K562 (cell line): ENCODE measurements around the gene SERINC3. TPM values are rescaled to one million over a fixed set of nuclear protein-coding genes. Genes with fewer than 3 reads are reported as not detected.

Experiments
- ATAC-seq: fragments of 200-7000 bp; cut with Tn5 transposase; 3 replicates; pipeline ENCODE4 v1.9.1; 2020; ENCODE audit warnings: moderate library complexity
- BruUV-seq: library from RNA; stranded (reverse); fragments of 400-500 nt; replicated peaks from 2 replicates; lab custom pipeline; 2021; lab: Mats Ljungman, UMichigan
- CTCF ChIA-PET: fragments of 300-600 bp; formaldehyde crosslinking; extraction: SDS; loops from one replicate; lab custom pipeline; 2021; ENCODE audit warnings: low intra/inter-chr PET ratio; lab: Yijun Ruan, JAX
- POLR2A ChIA-PET: fragments of 300-600, 350-650 bp; sonication (Branson Sonifier 250); formaldehyde crosslinking; extraction: SDS; loops from one replicate; lab custom pipeline; 2021; ENCODE audit warnings: antibody characterized with exemption, inconsistent platforms; lab: Yijun Ruan, JAX
- DNase-seq, 4 experiments: peaks; one replicate each; pipeline versions ENCODE4 v3.0.0 to v3.0.0-alpha.2; 2011 to 2018; ENCODE audit warnings: low spot score in 3 of 4, mixed read lengths in 3 of 4; ENCODE audit errors: extremely low read depth in 1 of 4
- FAIRE-seq: peaks from 2 replicates; lab custom pipeline; 2011; peaks lifted over from hg19 to GRCh38; lab: Jason Lieb, UNC
- H2AFZ ChIP-seq: 2 replicates; pipeline ENCODE4 v1.6.0; 2011; ENCODE audit warnings: low read depth, low read length, control low read depth, inconsistent platforms
- H3K27ac ChIP-seq: fragments of 200-600 bp; 3 replicates; pipeline ENCODE4 v1.8.0; 2011; ENCODE audit warnings: low read depth, mild to moderate bottlenecking, control low read depth, inconsistent platforms, low read length, moderate library complexity, mixed read lengths; ENCODE audit errors: extremely low read depth
- H3K27me3 ChIP-seq, 2 experiments: fragments of 300-600 bp in 1 of 2; 2 replicates in 1 of 2; 3 replicates in 1 of 2; pipeline versions ENCODE4 v1.6.0 to v1.8.0; 2011; ENCODE audit warnings: inconsistent platforms in 2 of 2, low read length in 2 of 2, mild to moderate bottlenecking in 1 of 2, mixed read lengths in 1 of 2, moderate library complexity in 1 of 2; ENCODE audit not compliant: control insufficient read depth in 2 of 2, insufficient read depth in 2 of 2
- H3K36me3 ChIP-seq: fragments of 300-600 bp; 3 replicates; pipeline ENCODE4 v1.8.0; 2011; ENCODE audit warnings: mild to moderate bottlenecking, low read length, inconsistent platforms; ENCODE audit not compliant: control insufficient read depth, insufficient read depth
- H3K4me1 ChIP-seq, 2 experiments: fragments of 200-600 bp in 1 of 2; replicated peaks in 1 of 2; 2 replicates in 1 of 2; 3 replicates in 1 of 2; pipeline versions ENCODE4 v1.5.1 to v1.8.0; 2011; ENCODE audit warnings: inconsistent platforms in 2 of 2, low read length in 2 of 2, mild to moderate bottlenecking in 1 of 2, mixed read lengths in 1 of 2, moderate library complexity in 1 of 2; ENCODE audit not compliant: control insufficient read depth in 2 of 2, insufficient read depth in 2 of 2
- H3K4me2 ChIP-seq: 2 replicates; pipeline ENCODE4 v1.6.1; 2011; ENCODE audit warnings: low read length, control low read depth, inconsistent platforms, mixed read lengths; ENCODE audit not compliant: insufficient read depth
- H3K4me3 ChIP-seq: fragments of 200-600 bp; sonication (generic), shearing (Covaris generic); 2 replicates; pipeline ENCODE4 v1.5.1; 2016; ENCODE audit warnings: control low read depth, inconsistent platforms
- H3K79me2 ChIP-seq: fragments of 200-600 bp; 3 replicates; pipeline ENCODE4 v1.8.0; 2011; ENCODE audit warnings: low read length, inconsistent platforms; ENCODE audit not compliant: control insufficient read depth, insufficient read depth
- H3K9ac ChIP-seq, 2 experiments: 2 replicates each; pipeline versions ENCODE4 v1.6.0 to v1.6.1; 2011; ENCODE audit warnings: low read depth in 2 of 2, low read length in 2 of 2, control low read depth in 1 of 2, inconsistent platforms in 1 of 2, mild to moderate bottlenecking in 1 of 2, mixed read lengths in 1 of 2; ENCODE audit not compliant: insufficient read depth in 1 of 2
- H3K9me1 ChIP-seq: one replicate; pipeline ENCODE4 v1.6.0; 2011; ENCODE audit warnings: inconsistent platforms, mild to moderate bottlenecking, low read length, moderate library complexity; ENCODE audit not compliant: control insufficient read depth, insufficient read depth
- H3K9me3 ChIP-seq: replicated peaks from 2 replicates; pipeline ENCODE4 v1.5.1; 2011; ENCODE audit warnings: low read depth, low read length, inconsistent platforms; ENCODE audit not compliant: control insufficient read depth, insufficient read depth
- H4K20me1 ChIP-seq: replicated peaks from 2 replicates; pipeline ENCODE4 v1.6.1; 2011; ENCODE audit warnings: low read length, inconsistent platforms, mixed read lengths; ENCODE audit not compliant: control insufficient read depth, insufficient read depth
- BRD9 ChIP-seq: fragments of 450-650 bp; IDR thresholded peaks from 2 replicates; pipeline ENCODE4 v1.6.1; 2018; ENCODE audit warnings: low read depth; ENCODE audit not compliant: partially characterized antibody
- CAMTA2 ChIP-seq: fragments of 250-450 bp; sonication (Bioruptor Pico); conservative IDR thresholded peaks from 2 replicates; pipeline ENCODE4 v1.5.1; 2022
- CBX1 ChIP-seq: sonication (generic); IDR thresholded peaks from 2 replicates; pipeline ENCODE4 v1.6.1; 2016; ENCODE audit warnings: antibody characterized with exemption, low read depth, mild to moderate bottlenecking
- IRF2 ChIP-seq: sonication (generic); formaldehyde crosslinking; IDR thresholded peaks from 2 replicates; pipeline ENCODE4 v1.8.1; 2022; ENCODE audit warnings: mild to moderate bottlenecking, missing genetic modification reagents
- KDM1A ChIP-seq, 2 experiments: fragments of 450-650 bp; IDR thresholded peaks; 2 replicates each; pipeline ENCODE4 v1.6.1; 2016; ENCODE audit warnings: mild to moderate bottlenecking in 2 of 2
- MAFF ChIP-seq: IDR thresholded peaks from 2 replicates; pipeline ENCODE4 v1.6.1; 2012; ENCODE audit warnings: low read length, improper control_type of control experiment
- OTX1 ChIP-seq: fragments of 450-650 bp; formaldehyde crosslinking; IDR thresholded peaks from 2 replicates; pipeline ENCODE4 v1.4.0; 2022; ENCODE audit warnings: mild to moderate bottlenecking
- PHF21A ChIP-seq: fragments of 450-650 bp; IDR thresholded peaks from 2 replicates; pipeline ENCODE4 v1.6.1; 2017; ENCODE audit warnings: low read depth, borderline replicate concordance
- PHTF2 ChIP-seq: fragments of 250-450 bp; sonication (Bioruptor Pico); IDR thresholded peaks from 2 replicates; pipeline ENCODE4 v1.5.0; 2021; ENCODE audit warnings: mild to moderate bottlenecking
- POLR2H ChIP-seq: IDR thresholded peaks from 2 replicates; pipeline ENCODE4 v1.6.1; 2016; ENCODE audit warnings: missing genetic modification characterization, low read depth, mild to moderate bottlenecking, control low read depth, missing compliant biosample characterization, moderate library complexity
- SMAD2 ChIP-seq: fragments of 150-350 bp; IDR thresholded peaks from 2 replicates; pipeline ENCODE4 v1.6.1; 2014; ENCODE audit warnings: low read depth, mild to moderate bottlenecking, low read length
- WGBS: fragments of 100-300 bp; shearing (Covaris generic); methylation state at CpG from one replicate; pipeline ENCODE4 v1.1.6; 2016; ENCODE audit warnings: low coverage, mixed read lengths; ENCODE audit not compliant: insufficient coverage; ENCODE audit errors: missing lambda C conversion rate; 5-methylcytosine and 5-hydroxymethylcytosine counted together
- in situ Hi-C: fragments of 300-500 bp; cut with MboI; formaldehyde crosslinking; loops from 4 replicates; pipeline ENCODE4 v1.15.0; 2018; ENCODE audit warnings: inconsistent platforms, mixed read lengths
- intact Hi-C: fragments of 100-400 bp; cut with micrococcal nuclease; formaldehyde crosslinking; loops from 2 replicates; pipeline ENCODE4 v1.14.2; 2022
- polyA plus RNA-seq, 8 experiments: library from polyadenylated mRNA; depleted of rRNA in 4 of 8; stranded (reverse) in 5 of 8; unstranded in 3 of 8; fragments of >200 nt; fragmentation: Nextera tagmentation in 2 of 8; fragmentation: Illumina TruSeq in 1 of 8; extraction: Ambion mirVana in 2 of 8; extraction: Trizol in 1 of 8; gene quantifications; 2 replicates each; pipeline versions ENCODE4 v1.2.1 to v1.2.3, GENCODE V29; 2011 to 2014; ENCODE audit warnings: inconsistent platforms in 1 of 8, missing spikeins in 1 of 8
- total RNA-seq, 7 experiments: library from RNA; depleted of rRNA in 6 of 7; stranded (reverse); fragments of >200 nt in 6 of 7; fragmentation: Illumina TruSeq in 2 of 7; extraction: Trizol in 2 of 7; gene quantifications; 2 replicates each; pipeline versions ENCODE4 v1.2.1 to v1.2.3, GENCODE V29; 2011 to 2021; ENCODE audit warnings: low replicate concordance in 1 of 7
- TF ChIP-seq, protein P1 (sequence below): fragments of 250-450 bp; sonication (Bioruptor Pico); IDR thresholded peaks from 2 replicates; pipeline ENCODE4 v1.4.0; 2020
- TF ChIP-seq, protein P2 (sequence below), 3 experiments: fragments of 200-800 bp in 1 of 3; fragments of 250-450 bp in 1 of 3; fragments of 450-650 bp in 1 of 3; sonication (Bioruptor Pico) in 1 of 3; sonication (Bioruptor generic) in 1 of 3; formaldehyde crosslinking in 1 of 3; IDR thresholded peaks; 2 replicates each; pipeline versions ENCODE4 v1.6.1 to v1.8.0; 2016 to 2022; ENCODE audit warnings: mild to moderate bottlenecking in 2 of 3, missing genetic modification characterization in 2 of 3, missing compliant biosample characterization in 1 of 3, moderate library complexity in 1 of 3

The SERINC3 gene
- total and polyA plus RNA-seq, 9 of the 15 experiments (the other 6 are each of a cell fraction or from before 2014, with no cell fraction given): 24.7 to 107 (median 48.8) TPM

GRCh38 chr20:44513871-44514270 lies 8.0 kb downstream of the SERINC3 start:
- no TSS peak for BruUV-seq
- Histone ChIP-seq H3K9me1 (no peaks in the 10 kb centered on the region), H3K9me3 (no peaks in the 10 kb centered on the region), H2AFZ (no peak overlapping the region), H3K79me2 (peaks cover 45% of the 10 kb centered on the region), H3K4me3 (no peak overlapping the region), H3K9ac (no peak overlapping the region), H3K27ac (no peak overlapping the region), H3K4me1 (peaks cover 4 to 10% of the 10 kb centered on the region in 2 experiments; a peak in 3 of 5 replicates)
- CTCF ChIA-PET: no interaction called here
- in situ Hi-C loops (no loop called here), intact Hi-C loops (no loop called here)
- no peak for DNase-seq
- POLR2A ChIA-PET: interaction anchor here (0.6 kb wide), 1 partner anchor 295 kb away, joined by 3 read pairs; no protein-coding TSS in a partner anchor
- no peak for ATAC-seq
- FAIRE-seq: no peak
- no peak for TF ChIP-seq IRF2 (CRISPR knock-in tag)
- TF ChIP-seq SMAD2: no peak
- TF ChIP-seq CBX1: no peak
- TF ChIP-seq PHTF2 (CRISPR knock-in tag): no peak
- TF ChIP-seq OTX1: no peak
- TF ChIP-seq CAMTA2 (CRISPR knock-in tag): no peak
- TF ChIP-seq, protein P1, sequence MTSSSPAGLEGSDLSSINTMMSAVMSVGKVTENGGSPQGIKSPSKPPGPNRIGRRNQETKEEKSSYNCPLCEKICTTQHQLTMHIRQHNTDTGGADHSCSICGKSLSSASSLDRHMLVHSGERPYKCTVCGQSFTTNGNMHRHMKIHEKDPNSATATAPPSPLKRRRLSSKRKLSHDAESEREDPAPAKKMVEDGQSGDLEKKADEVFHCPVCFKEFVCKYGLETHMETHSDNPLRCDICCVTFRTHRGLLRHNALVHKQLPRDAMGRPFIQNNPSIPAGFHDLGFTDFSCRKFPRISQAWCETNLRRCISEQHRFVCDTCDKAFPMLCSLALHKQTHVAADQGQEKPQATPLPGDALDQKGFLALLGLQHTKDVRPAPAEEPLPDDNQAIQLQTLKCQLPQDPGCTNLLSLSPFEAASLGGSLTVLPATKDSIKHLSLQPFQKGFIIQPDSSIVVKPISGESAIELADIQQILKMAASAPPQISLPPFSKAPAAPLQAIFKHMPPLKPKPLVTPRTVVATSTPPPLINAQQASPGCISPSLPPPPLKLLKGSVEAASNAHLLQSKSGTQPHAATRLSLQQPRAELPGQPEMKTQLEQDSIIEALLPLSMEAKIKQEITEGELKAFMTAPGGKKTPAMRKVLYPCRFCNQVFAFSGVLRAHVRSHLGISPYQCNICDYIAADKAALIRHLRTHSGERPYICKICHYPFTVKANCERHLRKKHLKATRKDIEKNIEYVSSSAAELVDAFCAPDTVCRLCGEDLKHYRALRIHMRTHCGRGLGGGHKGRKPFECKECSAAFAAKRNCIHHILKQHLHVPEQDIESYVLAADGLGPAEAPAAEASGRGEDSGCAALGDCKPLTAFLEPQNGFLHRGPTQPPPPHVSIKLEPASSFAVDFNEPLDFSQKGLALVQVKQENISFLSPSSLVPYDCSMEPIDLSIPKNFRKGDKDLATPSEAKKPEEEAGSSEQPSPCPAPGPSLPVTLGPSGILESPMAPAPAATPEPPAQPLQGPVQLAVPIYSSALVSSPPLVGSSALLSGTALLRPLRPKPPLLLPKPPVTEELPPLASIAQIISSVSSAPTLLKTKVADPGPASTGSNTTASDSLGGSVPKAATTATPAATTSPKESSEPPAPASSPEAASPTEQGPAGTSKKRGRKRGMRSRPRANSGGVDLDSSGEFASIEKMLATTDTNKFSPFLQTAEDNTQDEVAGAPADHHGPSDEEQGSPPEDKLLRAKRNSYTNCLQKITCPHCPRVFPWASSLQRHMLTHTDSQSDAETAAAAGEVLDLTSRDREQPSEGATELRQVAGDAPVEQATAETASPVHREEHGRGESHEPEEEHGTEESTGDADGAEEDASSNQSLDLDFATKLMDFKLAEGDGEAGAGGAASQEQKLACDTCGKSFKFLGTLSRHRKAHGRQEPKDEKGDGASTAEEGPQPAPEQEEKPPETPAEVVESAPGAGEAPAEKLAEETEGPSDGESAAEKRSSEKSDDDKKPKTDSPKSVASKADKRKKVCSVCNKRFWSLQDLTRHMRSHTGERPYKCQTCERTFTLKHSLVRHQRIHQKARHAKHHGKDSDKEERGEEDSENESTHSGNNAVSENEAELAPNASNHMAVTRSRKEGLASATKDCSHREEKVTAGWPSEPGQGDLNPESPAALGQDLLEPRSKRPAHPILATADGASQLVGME: no peak
- no peak for TF ChIP-seq POLR2H (tag)
- TF ChIP-seq BRD9: no peak
- TF ChIP-seq, protein P2, sequence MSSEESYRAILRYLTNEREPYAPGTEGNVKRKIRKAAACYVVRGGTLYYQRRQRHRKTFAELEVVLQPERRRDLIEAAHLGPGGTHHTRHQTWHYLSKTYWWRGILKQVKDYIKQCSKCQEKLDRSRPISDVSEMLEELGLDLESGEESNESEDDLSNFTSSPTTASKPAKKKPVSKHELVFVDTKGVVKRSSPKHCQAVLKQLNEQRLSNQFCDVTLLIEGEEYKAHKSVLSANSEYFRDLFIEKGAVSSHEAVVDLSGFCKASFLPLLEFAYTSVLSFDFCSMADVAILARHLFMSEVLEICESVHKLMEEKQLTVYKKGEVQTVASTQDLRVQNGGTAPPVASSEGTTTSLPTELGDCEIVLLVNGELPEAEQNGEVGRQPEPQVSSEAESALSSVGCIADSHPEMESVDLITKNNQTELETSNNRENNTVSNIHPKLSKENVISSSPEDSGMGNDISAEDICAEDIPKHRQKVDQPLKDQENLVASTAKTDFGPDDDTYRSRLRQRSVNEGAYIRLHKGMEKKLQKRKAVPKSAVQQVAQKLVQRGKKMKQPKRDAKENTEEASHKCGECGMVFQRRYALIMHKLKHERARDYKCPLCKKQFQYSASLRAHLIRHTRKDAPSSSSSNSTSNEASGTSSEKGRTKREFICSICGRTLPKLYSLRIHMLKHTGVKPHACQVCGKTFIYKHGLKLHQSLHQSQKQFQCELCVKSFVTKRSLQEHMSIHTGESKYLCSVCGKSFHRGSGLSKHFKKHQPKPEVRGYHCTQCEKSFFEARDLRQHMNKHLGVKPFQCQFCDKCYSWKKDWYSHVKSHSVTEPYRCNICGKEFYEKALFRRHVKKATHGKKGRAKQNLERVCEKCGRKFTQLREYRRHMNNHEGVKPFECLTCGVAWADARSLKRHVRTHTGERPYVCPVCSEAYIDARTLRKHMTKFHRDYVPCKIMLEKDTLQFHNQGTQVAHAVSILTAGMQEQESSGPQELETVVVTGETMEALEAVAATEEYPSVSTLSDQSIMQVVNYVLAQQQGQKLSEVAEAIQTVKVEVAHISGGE (CRISPR knock-in tag; IDR thresholded peaks at IDR 0.05): no peak
- TF ChIP-seq MAFF: no peak
- TF ChIP-seq KDM1A (IDR thresholded peaks at IDR 0.05): no peak
- TF ChIP-seq PHF21A: no peak
- TF ChIP-seq, all 486 proteins: peak for 0
- no peak overlapping the region for H3K4me2 ChIP-seq
- WGBS: 93% methylated on average over 10 of the region's 10 CpGs
- peaks cover 9% of the 10 kb centered on the region; the same call in 1 of the 2 replicates for H4K20me1 ChIP-seq
- H3K36me3 ChIP-seq: peaks cover 39% of the 10 kb centered on the region; the same call in 2 of the 3 replicates
- no peaks in the 10 kb centered on the region for H3K27me3 ChIP-seq
